ENCODE data around the gene CDH13. TPM values are rescaled to one million over a fixed set of nuclear protein-coding genes. Genes with fewer than 3 reads are reported as not detected.

Gene CDH13
- total and polyA plus RNA-seq, 9 of the 15 experiments (the other 6 are each of a cell fraction or from before 2014, with no cell fraction given) = 0.03 TPM; not detected in 8

DNA sequence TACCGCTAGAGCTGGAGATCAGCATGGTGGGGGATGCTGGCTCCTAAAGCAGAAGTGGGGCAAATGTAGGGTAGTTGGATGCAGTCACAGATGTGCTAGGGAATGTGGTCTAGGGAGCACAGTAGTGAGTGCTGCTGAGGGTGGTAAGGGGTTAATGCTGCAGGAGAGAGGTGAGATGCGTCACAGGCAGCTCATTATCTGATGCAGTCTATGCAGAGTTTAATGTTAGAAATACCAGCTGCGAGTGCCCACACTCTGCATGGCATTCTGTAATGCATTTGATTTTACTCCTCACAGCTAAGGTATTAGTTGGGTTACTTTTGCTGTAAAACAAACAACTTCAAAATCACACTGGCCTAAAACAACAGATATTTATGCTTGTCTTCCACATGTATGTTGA, 689.7 kb downstream of the CDH13 start:
- Histone ChIP-seq H3K4me2 (ENCODE audit: insufficient read depth, low read length) (no peak overlapping the region), H3K27me3 (ENCODE audit: control insufficient read depth in 2 of 2, insufficient read depth in 2 of 2, low read length in 2 of 2) (no peaks in the 10 kb centered on the region), H3K9me1 (ENCODE audit: control insufficient read depth, insufficient read depth, low read length) (no peaks in the 10 kb centered on the region), H3K27ac (ENCODE audit: extremely low read depth, low read depth, low read length) (no peak overlapping the region), H3K4me3 (no peak overlapping the region), H3K9ac (ENCODE audit: insufficient read depth in 1 of 2, low read depth in 2 of 2, low read length in 2 of 2) (no peak overlapping the region), H4K20me1 (replicated peaks; ENCODE audit: control insufficient read depth, insufficient read depth, low read length) (no peaks in the 10 kb centered on the region), H3K4me1 (replicated peaks in 1 of 2; ENCODE audit: control insufficient read depth in 2 of 2, insufficient read depth in 2 of 2, low read length in 2 of 2) (no peaks in the 10 kb centered on the region), H3K36me3 (ENCODE audit: control insufficient read depth, insufficient read depth, low read length) (no peaks in the 10 kb centered on the region), H3K79me2 (ENCODE audit: control insufficient read depth, insufficient read depth, low read length) (no peaks in the 10 kb centered on the region), H3K9me3 (replicated peaks; ENCODE audit: control insufficient read depth, insufficient read depth, low read depth, low read length) (no peaks in the 10 kb centered on the region), H2AFZ (ENCODE audit: low read depth, low read length) (no peak overlapping the region)
- ATAC-seq (no peak), DNase-seq (ENCODE audit: extremely low read depth in 1 of 4, low spot score in 3 of 4) (no peak), FAIRE-seq (no peak)
- ChIA-PET POLR2A (no interaction called here), CTCF (ENCODE audit: low intra/inter-chr PET ratio) (no interaction called here)
- TF ChIP-seq YBX1 (IDR thresholded peaks at IDR 0.05) (no peak), CUX1 (CRISPR knock-in tag; IDR thresholded peaks at IDR 0.05) (no peak), SIN3A (IDR thresholded peaks at IDR 0.05; ENCODE audit: borderline replicate concordance in 2 of 2, control insufficient read depth in 1 of 2, low read depth in 2 of 2, low read length in 2 of 2) (no peak), ZNF764 (CRISPR knock-in tag; IDR thresholded peaks at IDR 0.05; ENCODE audit: low read depth) (no peak)
- WGBS (ENCODE audit: insufficient coverage, low coverage, missing lambda C conversion rate) = 0% methylated on average over 3 of the region's 3 CpGs
- intact Hi-C loops (cut with micrococcal nuclease) = no loop called here
- in situ Hi-C loops (cut with MboI) = no loop called here
- no TSS peak for BruUV-seq (replicated peaks)

Data from K562 (cell line).